Colonic mucosa (tissue), 4 donors: ENCODE results near the gene MAMLD1. TPM values are rescaled to one million over a fixed set of nuclear protein-coding genes. Genes with fewer than 3 reads are reported as not detected.

Source experiments
- DNase-seq: peaks from one replicate; pipeline ENCODE4 v3.0.0-alpha.2; 2020
- H3K27ac ChIP-seq: fragments of 200-600 bp; one replicate; pipeline ENCODE4 v1.8.0; 2021
- H3K27me3 ChIP-seq: fragments of 200-600 bp; one replicate; pipeline ENCODE4 v1.8.0; 2021
- H3K36me3 ChIP-seq: fragments of 200-600 bp; one replicate; pipeline ENCODE4 v1.8.0; 2021
- H3K4me1 ChIP-seq: fragments of 200-600 bp; one replicate; pipeline ENCODE4 v1.8.0; 2021; ENCODE audit warnings: mild to moderate bottlenecking
- H3K4me3 ChIP-seq: fragments of 200-600 bp; one replicate; pipeline ENCODE4 v1.8.0; 2021
- H3K9ac ChIP-seq, 2 donors: one replicate each; pipeline ENCODE4 v1.7.0; 2013; ENCODE audit warnings: control low read depth in 2 of 2, low read depth in 2 of 2, low read length in 2 of 2
- H3K9me3 ChIP-seq: fragments of 200-600 bp; one replicate; pipeline ENCODE4 v1.8.0; 2021
- intact Hi-C: fragments of 100-400 bp; cut with DNase I; formaldehyde crosslinking; loops from one replicate; pipeline ENCODE4 v1.14.1; 2022
- total RNA-seq, 2 donors: library from RNA; stranded (reverse); fragmentation: NEBNext Ultra II Directional in 1 of 2; extraction: Animal tissue kit (Norgen Biotek cat#: 25700) in 1 of 2; gene quantifications; one replicate each; pipeline ENCODE4 v1.2.1, GENCODE V29; 2021
- TF ChIP-seq, protein P1 (sequence below): fragments of 200-600 bp; IDR thresholded peaks from one replicate; pipeline ENCODE4 v1.8.0; 2022; ENCODE audit warnings: antibody characterized with exemption, mild to moderate bottlenecking
- donor health status: healthy.
- donor health status: DM: no; HTN: no; CAD: no.
- donor health status: DM: no; HTN: no; CAD: no.

MAMLD1 gene
- total RNA-seq, 2 donors from 2014 or later, result 0.49 to 0.93 TPM

DNA sequence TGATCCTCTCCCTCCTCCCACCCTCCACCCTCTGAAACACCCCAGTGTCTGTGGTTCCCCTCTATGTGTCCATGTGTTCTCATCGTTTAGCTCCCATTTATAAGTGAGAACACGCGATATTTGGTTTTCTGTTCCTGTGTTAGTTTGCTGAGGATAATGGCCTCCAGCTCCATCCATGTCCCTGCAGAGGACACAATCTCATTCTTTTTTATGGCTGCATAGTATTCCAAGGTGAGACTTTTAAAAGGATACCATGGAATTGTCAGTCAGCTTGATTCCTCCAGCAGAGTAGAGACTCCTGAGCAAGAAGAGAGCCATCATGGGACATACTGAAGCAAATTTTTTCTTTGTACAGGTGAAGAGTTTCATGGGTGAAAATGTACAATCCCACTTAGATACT lies 166.5 kb downstream of the MAMLD1 start:
- Histone ChIP-seq H3K4me1 (no peaks in the 10 kb centered on the region), H3K9ac (no peak overlapping the region), H3K4me3 (no peak overlapping the region), H3K36me3 (no peaks in the 10 kb centered on the region), H3K9me3 (no peaks in the 10 kb centered on the region), H3K27me3 (no peaks in the 10 kb centered on the region), H3K27ac (no peak overlapping the region)
- intact Hi-C loops, result no loop called here
- TF ChIP-seq, protein P1, sequence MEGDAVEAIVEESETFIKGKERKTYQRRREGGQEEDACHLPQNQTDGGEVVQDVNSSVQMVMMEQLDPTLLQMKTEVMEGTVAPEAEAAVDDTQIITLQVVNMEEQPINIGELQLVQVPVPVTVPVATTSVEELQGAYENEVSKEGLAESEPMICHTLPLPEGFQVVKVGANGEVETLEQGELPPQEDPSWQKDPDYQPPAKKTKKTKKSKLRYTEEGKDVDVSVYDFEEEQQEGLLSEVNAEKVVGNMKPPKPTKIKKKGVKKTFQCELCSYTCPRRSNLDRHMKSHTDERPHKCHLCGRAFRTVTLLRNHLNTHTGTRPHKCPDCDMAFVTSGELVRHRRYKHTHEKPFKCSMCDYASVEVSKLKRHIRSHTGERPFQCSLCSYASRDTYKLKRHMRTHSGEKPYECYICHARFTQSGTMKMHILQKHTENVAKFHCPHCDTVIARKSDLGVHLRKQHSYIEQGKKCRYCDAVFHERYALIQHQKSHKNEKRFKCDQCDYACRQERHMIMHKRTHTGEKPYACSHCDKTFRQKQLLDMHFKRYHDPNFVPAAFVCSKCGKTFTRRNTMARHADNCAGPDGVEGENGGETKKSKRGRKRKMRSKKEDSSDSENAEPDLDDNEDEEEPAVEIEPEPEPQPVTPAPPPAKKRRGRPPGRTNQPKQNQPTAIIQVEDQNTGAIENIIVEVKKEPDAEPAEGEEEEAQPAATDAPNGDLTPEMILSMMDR, result no peak
- DNase-seq, result no peak

GRCh38 chrX:150530821-150531220 lies 167.7 kb downstream of the MAMLD1 start:
- Histone ChIP-seq H3K27ac (no peak overlapping the region), H3K4me1 (no peaks in the 10 kb centered on the region), H3K27me3 (no peaks in the 10 kb centered on the region), H3K9me3 (no peaks in the 10 kb centered on the region), H3K4me3 (no peak overlapping the region), H3K36me3 (no peaks in the 10 kb centered on the region), H3K9ac (no peak overlapping the region)
- TF ChIP-seq, protein P1, result no peak
- intact Hi-C loops, result no loop called here
- DNase-seq, result no peak

GRCh38 chrX:150531467-150531866 lies 168.3 kb downstream of the MAMLD1 start:
- no peaks in the 10 kb centered on the region for H3K36me3 ChIP-seq
- no peak overlapping the region for H3K4me3 ChIP-seq
- no peak for DNase-seq
- H3K27ac ChIP-seq, result no peak overlapping the region
- no peaks in the 10 kb centered on the region for H3K9me3 ChIP-seq
- H3K4me1 ChIP-seq, result no peaks in the 10 kb centered on the region
- H3K27me3 ChIP-seq, result no peaks in the 10 kb centered on the region
- intact Hi-C loops, result no loop called here
- TF ChIP-seq, protein P1, result no peak
- H3K9ac ChIP-seq, result no peak overlapping the region

DNA sequence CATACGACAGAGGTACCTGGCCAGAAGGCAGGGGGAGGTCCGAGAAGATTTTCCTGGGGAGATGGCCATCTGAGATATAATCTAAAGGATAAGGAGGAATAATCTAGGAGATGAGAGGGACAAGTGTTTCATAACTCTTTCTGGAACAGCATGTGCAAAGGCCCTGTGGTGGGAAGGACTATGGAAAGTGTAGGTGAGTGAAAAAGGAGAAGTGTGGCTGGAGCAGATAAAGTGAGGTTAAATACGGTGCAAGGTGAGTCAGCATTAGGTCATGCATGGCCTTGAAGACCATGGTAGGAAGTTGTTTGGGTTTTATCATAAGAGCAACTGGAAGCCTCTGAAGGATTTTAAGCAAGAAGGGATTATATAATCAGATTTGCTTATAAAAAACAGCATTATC lies 170.7 kb downstream of the MAMLD1 start:
- TF ChIP-seq, protein P1, result no peak
- intact Hi-C loops, result no loop called here
- H3K27me3 ChIP-seq, result no peaks in the 10 kb centered on the region
- no peak overlapping the region for H3K4me3 ChIP-seq
- H3K27ac ChIP-seq, result no peak overlapping the region
- H3K9me3 ChIP-seq, result no peaks in the 10 kb centered on the region
- H3K36me3 ChIP-seq, result no peaks in the 10 kb centered on the region
- DNase-seq, result no peak
- no peaks in the 10 kb centered on the region for H3K4me1 ChIP-seq
- no peak overlapping the region for H3K9ac ChIP-seq

GRCh38 chrX:150536455-150537116 lies 173.5 kb downstream of the MAMLD1 start:
- Histone ChIP-seq H3K36me3 (no peaks in the 10 kb centered on the region), H3K4me1 (no peaks in the 10 kb centered on the region), H3K27ac (no peak overlapping the region), H3K9ac (no peak overlapping the region), H3K27me3 (no peaks in the 10 kb centered on the region), H3K4me3 (no peak overlapping the region), H3K9me3 (no peaks in the 10 kb centered on the region)
- intact Hi-C loops, result no loop called here
- DNase-seq, result no peak
- TF ChIP-seq, protein P1, result no peak
